HFF-Myc (cell line): ENCODE measurements around the gene RAD51B.
"Not testable (repeated sequence)": the region's sequence is repeated elsewhere in the genome, so short reads cannot be mapped to it uniquely, and the experiment has no call there.

ENCODE experiments used
- DNase-seq: peaks from one replicate; pipeline ENCODE4 v3.0.0-alpha.2; 2011; ENCODE audit warnings: low read depth; ENCODE audit errors: extremely low read depth
- H3K4me3 ChIP-seq: replicated peaks from 2 replicates; pipeline ENCODE4 v1.5.1; 2011; ENCODE audit warnings: low read depth, mild to moderate bottlenecking, control low read depth, low read length
- CTCF ChIP-seq: IDR thresholded peaks from 2 replicates; pipeline ENCODE4 v1.5.1; 2012; ENCODE audit warnings: mild to moderate bottlenecking, low read depth, low read length, control low read depth; ENCODE audit errors: missing control alignments

RAD51B gene

DNA sequence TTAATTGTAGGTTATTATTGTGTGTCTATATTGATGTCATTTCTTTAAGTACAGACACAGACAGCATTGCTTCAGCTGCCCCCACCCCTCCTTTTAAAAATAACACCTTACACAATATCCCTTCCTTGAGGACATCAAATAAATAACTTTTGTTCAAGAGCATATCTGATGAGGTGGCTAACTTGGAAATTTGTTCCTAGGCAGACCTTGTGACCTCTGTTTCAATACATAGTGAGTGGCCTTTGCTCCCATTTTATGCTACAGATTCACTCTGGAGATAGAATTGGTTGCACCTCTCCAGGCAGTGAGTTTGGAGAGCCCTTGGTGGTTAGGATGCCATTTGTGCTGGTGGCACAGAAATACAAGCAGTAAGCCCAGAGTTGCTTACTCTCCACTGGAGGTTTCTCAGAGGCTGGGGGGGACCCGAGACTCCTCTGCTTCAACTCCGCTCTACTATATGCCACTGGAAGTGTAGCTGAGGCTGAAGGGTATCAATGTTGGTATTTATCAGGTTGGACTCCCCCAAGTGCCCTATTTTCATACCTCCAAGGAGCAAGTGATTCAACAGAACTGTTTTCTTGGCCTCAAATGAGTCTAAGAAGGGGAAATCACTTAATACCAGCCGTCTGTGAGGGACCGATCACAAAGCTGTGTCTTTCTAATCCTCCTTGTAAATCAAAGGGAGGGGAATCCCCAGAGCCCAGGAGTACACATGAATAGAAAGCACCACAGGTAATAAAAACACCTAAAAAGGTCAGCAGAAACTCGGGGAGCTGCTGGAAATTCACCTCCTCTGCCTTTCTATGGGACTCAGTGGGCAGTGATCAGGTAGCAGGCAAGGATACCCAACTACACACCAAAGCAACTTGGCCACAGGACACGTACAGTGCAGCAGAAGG lies 463.1 kb downstream of the RAD51B start:
- DNase-seq: no peak
- no peak overlapping the region for H3K4me3 ChIP-seq
- TF ChIP-seq CTCF: no peak

- TF ChIP-seq CTCF: no peak
- no peak overlapping the region for H3K4me3 ChIP-seq
- DNase-seq: no peak
Measured at GRCh38 chr14:68283378-68284123, 464.0 kb downstream of the RAD51B start.

- no peak overlapping the region for H3K4me3 ChIP-seq
- TF ChIP-seq CTCF: no peak
- no peak for DNase-seq
Measured at GRCh38 chr14:68284333-68284732, 464.8 kb downstream of the RAD51B start.

DNA sequence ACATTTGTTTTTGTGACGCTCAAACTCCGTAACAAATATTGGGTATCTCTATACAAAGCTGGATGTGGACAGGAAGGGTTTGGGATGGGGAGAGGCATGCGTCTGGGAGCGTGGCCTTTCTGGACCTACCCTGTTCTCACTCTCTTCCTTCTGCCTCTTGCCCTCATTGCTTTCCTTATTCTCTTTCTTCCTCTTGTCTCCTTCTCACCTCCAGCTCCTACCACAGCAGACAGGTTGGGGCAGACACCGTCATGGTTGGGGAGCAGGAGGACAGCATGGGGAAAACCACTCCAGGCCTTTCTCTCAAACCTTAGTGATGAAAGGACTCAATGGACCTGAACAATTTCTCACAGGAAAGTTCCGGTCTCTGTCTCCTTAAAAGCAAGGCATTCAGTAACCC lies 465.3 kb downstream of the RAD51B start:
- no peak for DNase-seq
- TF ChIP-seq CTCF: no peak
- H3K4me3 ChIP-seq: no peak overlapping the region

DNA sequence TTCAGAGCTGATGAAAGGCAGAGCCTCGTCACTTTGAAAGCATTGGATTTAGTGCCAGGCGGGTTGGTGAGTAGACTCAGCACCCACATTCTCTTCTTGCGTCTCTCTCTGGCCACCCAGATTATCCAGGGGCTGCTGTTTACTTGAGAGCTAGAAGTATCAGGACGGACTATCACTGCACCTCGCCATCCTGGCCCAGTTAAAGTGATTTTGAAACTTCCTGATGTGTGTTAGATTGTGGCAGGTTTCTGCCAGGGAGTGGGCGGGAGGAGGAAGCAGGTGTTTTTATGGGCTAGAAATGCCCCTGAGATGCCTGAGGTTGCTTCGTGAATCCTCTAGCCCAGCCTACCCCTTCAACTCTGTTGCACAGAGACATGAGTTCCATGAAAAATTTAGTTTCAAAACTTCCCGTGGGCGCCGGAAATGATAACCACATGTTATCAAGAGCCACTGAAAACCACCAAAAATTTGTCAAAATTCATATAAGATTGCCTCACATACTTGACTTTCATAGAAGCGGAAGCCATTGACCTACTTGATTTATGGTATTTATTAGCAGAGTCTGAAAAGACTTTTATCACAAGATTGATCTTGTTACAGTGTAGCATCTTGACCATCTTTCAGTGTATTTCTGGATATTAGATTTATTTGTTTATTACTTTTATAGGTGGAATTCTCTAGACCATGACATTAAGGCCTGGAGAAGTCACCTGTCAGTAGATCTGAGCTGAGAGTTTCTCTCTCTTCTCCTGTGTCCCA lies 466.0 kb downstream of the RAD51B start:
- no peak for DNase-seq
- TF ChIP-seq CTCF: no peak
- no peak overlapping the region for H3K4me3 ChIP-seq

DNA sequence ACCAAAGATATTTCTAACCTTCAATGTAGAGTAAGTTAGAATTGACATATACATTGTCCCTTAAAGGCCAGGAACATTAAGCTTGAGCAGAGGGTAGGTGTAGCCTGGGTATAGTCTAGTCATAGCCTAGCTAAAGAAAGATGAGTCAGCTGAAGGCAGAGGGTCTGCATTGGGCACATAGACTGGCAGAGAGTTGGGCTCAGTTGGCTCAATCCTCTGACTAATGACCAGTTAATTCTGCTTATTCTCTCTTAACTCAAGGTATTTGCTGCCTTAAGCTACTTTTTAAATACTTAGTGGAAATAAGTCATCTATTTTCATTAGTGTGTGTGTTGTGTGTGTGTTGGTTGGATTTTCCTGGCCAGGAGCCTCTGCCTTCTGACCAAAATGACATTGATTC lies 467.1 kb downstream of the RAD51B start:
- TF ChIP-seq CTCF: no peak
- DNase-seq: no peak
- H3K4me3 ChIP-seq: no peak overlapping the region

- not testable (repeated sequence) for H3K4me3 ChIP-seq, DNase-seq
Measured at GRCh38 chr14:68289452-68289851, 469.9 kb downstream of the RAD51B start.
